ENCODE measurements around the gene CAST. TPM values are rescaled to one million over a fixed set of nuclear protein-coding genes. Genes with fewer than 3 reads are reported as not detected.

Gene CAST
- total RNA-seq, 2 experiments from 2014 or later: 197 to 200 TPM

- Mint-ChIP-seq H3K4me1 (ENCODE audit: low read depth) (peaks cover 5% of the 10 kb centered on the region), H3K9me3 (no peaks in the 10 kb centered on the region), H3K4me3 (no peak overlapping the region), H3K27me3 (no peaks in the 10 kb centered on the region), H3K36me3 (ENCODE audit: low read depth) (peaks cover 85% of the 10 kb centered on the region), H3K27ac (no peak overlapping the region)
- DNase-seq: no peak
- TF ChIP-seq CTCF (IDR thresholded peaks at IDR 0.05): no peak
- H3K4me1 ChIP-seq (ENCODE audit: insufficient read depth, low read length): no peaks in the 10 kb centered on the region
- POLR2A ChIA-PET: no interaction called here
- ATAC-seq (ENCODE audit: poor library complexity): no peak
- no peak overlapping the region for H3K4me3 ChIP-seq (ENCODE audit: low read length)
- intact Hi-C loops (cut with DNase I, micrococcal nuclease): no loop called here
- H3K27ac ChIP-seq (ENCODE audit: low read depth in 1 of 2, low read length in 2 of 2): no peak overlapping the region
- CTCF ChIA-PET: interaction anchor here (1.7 to 2.2 kb wide), 2 partner anchors 10 to 16 kb away, joined by 3 to 9 read pairs; no protein-coding TSS in a partner anchor
- H3K36me3 ChIP-seq (ENCODE audit: insufficient read depth, low read length): peaks cover 53% of the 10 kb centered on the region
- H3K27me3 ChIP-seq (ENCODE audit: control insufficient read depth in 1 of 2, insufficient read depth in 2 of 2, low read length in 2 of 2): no peaks in the 10 kb centered on the region
- H3K9me3 ChIP-seq (ENCODE audit: control insufficient read depth in 1 of 2, insufficient read depth in 1 of 2, low read length in 2 of 2): no peaks in the 10 kb centered on the region
Observed at GRCh38 chr5:96730586-96730985, 68.4 kb downstream of the CAST start.

- Histone ChIP-seq H3K4me3 (ENCODE audit: low read length) (no peak overlapping the region), H3K36me3 (ENCODE audit: insufficient read depth, low read length) (peaks cover 61% of the 10 kb centered on the region), H3K27ac (ENCODE audit: low read depth in 1 of 2, low read length in 2 of 2) (no peak overlapping the region), H3K9me3 (ENCODE audit: control insufficient read depth in 1 of 2, insufficient read depth in 1 of 2, low read length in 2 of 2) (no peaks in the 10 kb centered on the region), H3K4me1 (ENCODE audit: insufficient read depth, low read length) (no peaks in the 10 kb centered on the region), H3K27me3 (ENCODE audit: control insufficient read depth in 1 of 2, insufficient read depth in 2 of 2, low read length in 2 of 2) (no peaks in the 10 kb centered on the region)
- DNase-seq: no peak
- ATAC-seq (ENCODE audit: poor library complexity): no peak
- no peak overlapping the region for H3K4me3 Mint-ChIP-seq
- intact Hi-C loops (cut with DNase I, micrococcal nuclease): no loop called here
- TF ChIP-seq CTCF (IDR thresholded peaks at IDR 0.05): no peak
- H3K27ac Mint-ChIP-seq: peak overlapping the region; percentile 17
- no peaks in the 10 kb centered on the region for H3K27me3 Mint-ChIP-seq
- ChIA-PET POLR2A (no interaction called here), CTCF (interaction anchor here (0.8 kb wide), 1 partner anchor 85 kb away, joined by 3 read pairs; no protein-coding TSS in a partner anchor)
- H3K9me3 Mint-ChIP-seq: no peaks in the 10 kb centered on the region
- peaks cover 5% of the 10 kb centered on the region for H3K4me1 Mint-ChIP-seq (ENCODE audit: low read depth)
- peaks cover 89% of the 10 kb centered on the region for H3K36me3 Mint-ChIP-seq (ENCODE audit: low read depth)
Observed at GRCh38 chr5:96733771-96734500, 71.8 kb downstream of the CAST start.

GRCh38 chr5:96734871-96735325 is 72.7 kb downstream of the CAST start:
- DNase-seq (no peak), ATAC-seq (ENCODE audit: poor library complexity) (no peak)
- Mint-ChIP-seq H3K27ac (peak overlapping the region; percentile 17), H3K27me3 (no peaks in the 10 kb centered on the region), H3K36me3 (ENCODE audit: low read depth) (peaks cover 89% of the 10 kb centered on the region), H3K4me1 (ENCODE audit: low read depth) (peaks cover 5% of the 10 kb centered on the region), H3K4me3 (no peak overlapping the region), H3K9me3 (no peaks in the 10 kb centered on the region)
- no peak for TF ChIP-seq CTCF (IDR thresholded peaks at IDR 0.05)
- Histone ChIP-seq H3K4me3 (ENCODE audit: low read length) (no peak overlapping the region), H3K36me3 (ENCODE audit: insufficient read depth, low read length) (peaks cover 62% of the 10 kb centered on the region), H3K27ac (ENCODE audit: low read depth in 1 of 2, low read length in 2 of 2) (no peak overlapping the region), H3K27me3 (ENCODE audit: control insufficient read depth in 1 of 2, insufficient read depth in 2 of 2, low read length in 2 of 2) (no peaks in the 10 kb centered on the region), H3K4me1 (ENCODE audit: insufficient read depth, low read length) (no peaks in the 10 kb centered on the region), H3K9me3 (ENCODE audit: control insufficient read depth in 1 of 2, insufficient read depth in 1 of 2, low read length in 2 of 2) (no peaks in the 10 kb centered on the region)
- intact Hi-C loops (cut with DNase I, micrococcal nuclease): no loop called here
- ChIA-PET CTCF (interaction anchor here (0.8 kb wide), 1 partner anchor 86 kb away, joined by 3 read pairs; no protein-coding TSS in a partner anchor), POLR2A (no interaction called here)

Data from CD4-positive, alpha-beta T cell (primary cell).